Measurements from ENCODE around the gene PEAR1. TPM values are rescaled to one million over a fixed set of nuclear protein-coding genes. Genes with fewer than 3 reads are reported as not detected.

Gene PEAR1
- total RNA-seq, 1 experiment from 2014 or later: 0.39 TPM

- no peak overlapping the region for H2AFZ ChIP-seq (ENCODE audit: low read length)
- no peak for DNase-seq
- H2BK20ac ChIP-seq (ENCODE audit: low read depth, low read length, poor library complexity, severe bottlenecking): no peak overlapping the region
- no peak overlapping the region for H4K5ac ChIP-seq (ENCODE audit: insufficient read length, low read depth, low read length)
- no peaks in the 10 kb centered on the region for H4K20me1 ChIP-seq (ENCODE audit: control insufficient read depth, insufficient read depth, insufficient read length)
- no peaks in the 10 kb centered on the region for H3K9me3 ChIP-seq (ENCODE audit: control insufficient read depth, low read depth, low read length)
- Mint-ChIP-seq H3K4me1 (peaks cover 41 to 65% of the 10 kb centered on the region in 2 experiments), H3K4me3 (peak overlapping the region in 1 of 2 experiments; percentile 49; a peak in 3 of 5 replicates), H3K9me3 (no peaks in the 10 kb centered on the region; a peak in 2 of 5 replicates), H3K27ac (no peak overlapping the region), H3K36me3 (ENCODE audit: insufficient read depth in 1 of 3, low read depth in 3 of 3) (no peaks in the 10 kb centered on the region), H3K27me3 (ENCODE audit: low read depth) (peaks cover 75% of the 10 kb centered on the region)
- peaks cover 7% of the 10 kb centered on the region; the same call in 1 of the 2 replicates for H3K27me3 ChIP-seq (ENCODE audit: insufficient read depth, low read length)
- H3K79me1 ChIP-seq (ENCODE audit: insufficient read depth, low read depth, low read length, poor library complexity, severe bottlenecking): no peaks in the 10 kb centered on the region
- H3K18ac ChIP-seq (ENCODE audit: insufficient read length, low read depth, low read length): no peak overlapping the region
- H3K4ac ChIP-seq (ENCODE audit: low read depth, low read length): no peak overlapping the region
- H4K8ac ChIP-seq (replicated peaks; ENCODE audit: insufficient read length, low read depth, low read length): no peak overlapping the region
- no peak overlapping the region for H2BK12ac ChIP-seq (ENCODE audit: insufficient read length, low read depth, low read length)
- H3K79me2 ChIP-seq (ENCODE audit: insufficient read depth, low read length): no peaks in the 10 kb centered on the region
- no peak overlapping the region for H3K27ac ChIP-seq (ENCODE audit: insufficient read length, low read depth, low read length)
- H3K23ac ChIP-seq (ENCODE audit: insufficient read length, low read depth, low read length): no peak overlapping the region
- H3K56ac ChIP-seq (ENCODE audit: insufficient read length, low read depth, low read length): no peak overlapping the region
- peak overlapping the region; percentile 19 for H3K4me2 ChIP-seq (ENCODE audit: insufficient read depth, insufficient read length, low read length)
- peaks cover 2% of the 10 kb centered on the region; the same call in 1 of the 2 replicates for H3K4me1 ChIP-seq (ENCODE audit: insufficient read depth, low read length)
- H3K9ac ChIP-seq (ENCODE audit: extremely low read depth, insufficient read length, low read length): no peak overlapping the region
- WGBS (ENCODE audit: extremely low coverage, insufficient read length, low lambda C conversion rate): no CpG with 5 or more reads among the region's 6 CpGs
- H3K14ac ChIP-seq (ENCODE audit: insufficient read depth, low read length): no peak overlapping the region
- H3K23me2 ChIP-seq (ENCODE audit: insufficient read length, low read depth, low read length, poor library complexity, severe bottlenecking): no peaks in the 10 kb centered on the region
- H2BK5ac ChIP-seq (ENCODE audit: insufficient read length, low read length): no peak overlapping the region
- H2BK120ac ChIP-seq (ENCODE audit: low read depth, low read length, poor library complexity, severe bottlenecking): no peak overlapping the region
- H4K91ac ChIP-seq (ENCODE audit: insufficient read length, low read depth, low read length): no peak overlapping the region
- no peak overlapping the region for H2BK15ac ChIP-seq (ENCODE audit: low read depth, low read length)
- no peak overlapping the region for H2AK5ac ChIP-seq (ENCODE audit: insufficient read length, low read length)
- TF ChIP-seq CTCF (conservative IDR thresholded peaks at IDR 0.05): no peak
- no peak overlapping the region for H3T11ph ChIP-seq (ENCODE audit: low read length)
Observed at GRCh38 chr1:156886583-156887281, 6.8 kb upstream of the PEAR1 start.
